Measurements from ENCODE around the gene NOS2. TPM values are rescaled to one million over a fixed set of nuclear protein-coding genes. Genes with fewer than 3 reads are reported as not detected.

Gene NOS2
- total RNA-seq, 1 experiment from 2014 or later, result 0.35 TPM

DNA sequence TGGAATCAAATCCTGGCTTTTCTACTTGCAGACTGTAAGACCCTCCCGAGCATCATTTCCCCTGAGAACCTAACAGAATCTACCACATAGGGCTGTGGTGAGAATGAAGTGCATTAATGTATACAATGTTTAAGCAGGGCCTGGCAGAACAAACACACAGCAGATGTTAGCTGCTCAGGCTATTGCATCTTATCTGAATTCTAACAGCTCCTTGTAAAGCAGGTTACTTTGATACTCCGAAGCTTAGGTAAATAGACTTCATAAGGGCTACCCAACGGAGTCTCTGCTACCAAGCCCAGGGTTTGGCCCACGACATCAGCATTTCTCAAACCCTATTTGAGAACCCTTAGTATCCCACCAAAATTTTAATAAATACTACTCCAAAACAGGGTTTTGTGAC lies 24.4 kb upstream of the NOS2 start:
- Histone ChIP-seq H2BK5ac (ENCODE audit: insufficient read length, low read length) (no peak overlapping the region), H4K20me1 (ENCODE audit: control insufficient read depth, insufficient read depth, insufficient read length) (no peaks in the 10 kb centered on the region), H2BK120ac (ENCODE audit: low read depth, low read length, poor library complexity, severe bottlenecking) (no peak overlapping the region), H4K8ac (replicated peaks; ENCODE audit: insufficient read length, low read depth, low read length) (no peak overlapping the region), H2BK20ac (ENCODE audit: low read depth, low read length, poor library complexity, severe bottlenecking) (no peak overlapping the region), H4K5ac (ENCODE audit: insufficient read length, low read depth, low read length) (no peak overlapping the region), H3K56ac (ENCODE audit: insufficient read length, low read depth, low read length) (no peak overlapping the region), H3K4me2 (ENCODE audit: insufficient read depth, insufficient read length, low read length) (no peak overlapping the region), H2AFZ (ENCODE audit: low read length) (no peak overlapping the region), H3K9ac (ENCODE audit: extremely low read depth, insufficient read length, low read length) (no peak overlapping the region), H2AK5ac (ENCODE audit: insufficient read length, low read length) (no peak overlapping the region), H3K23ac (ENCODE audit: insufficient read length, low read depth, low read length) (no peak overlapping the region), H3K18ac (ENCODE audit: insufficient read length, low read depth, low read length) (no peak overlapping the region), H3T11ph (ENCODE audit: low read length) (no peak overlapping the region), H4K91ac (ENCODE audit: insufficient read length, low read depth, low read length) (no peak overlapping the region), H3K79me2 (ENCODE audit: insufficient read depth, low read length) (no peaks in the 10 kb centered on the region), H2BK15ac (ENCODE audit: low read depth, low read length) (no peak overlapping the region), H3K27me3 (ENCODE audit: insufficient read depth, low read length) (no peaks in the 10 kb centered on the region), H3K4ac (ENCODE audit: low read depth, low read length) (no peak overlapping the region), H3K23me2 (ENCODE audit: insufficient read length, low read depth, low read length, poor library complexity, severe bottlenecking) (no peaks in the 10 kb centered on the region), H3K27ac (ENCODE audit: insufficient read length, low read depth, low read length) (no peak overlapping the region), H3K4me1 (ENCODE audit: insufficient read depth, low read length) (no peaks in the 10 kb centered on the region), H3K9me3 (ENCODE audit: control insufficient read depth, low read depth, low read length) (peaks cover 10% of the 10 kb centered on the region), H2BK12ac (ENCODE audit: insufficient read length, low read depth, low read length) (no peak overlapping the region), H3K79me1 (ENCODE audit: insufficient read depth, low read depth, low read length, poor library complexity, severe bottlenecking) (no peaks in the 10 kb centered on the region), H3K14ac (ENCODE audit: insufficient read depth, low read length) (no peak overlapping the region)
- H3K9me3 Mint-ChIP-seq, result peaks cover 17 to 30% of the 10 kb centered on the region in 2 experiments
- DNase-seq, result no peak
- WGBS (ENCODE audit: extremely low coverage, insufficient read length, low lambda C conversion rate), result no CpG with 5 or more reads among the region's 4 CpGs
- H3K4me3 Mint-ChIP-seq, result no peak overlapping the region
- H3K36me3 Mint-ChIP-seq (ENCODE audit: insufficient read depth in 1 of 3, low read depth in 3 of 3), result peaks cover 8 to 17% (median 15%) of the 10 kb centered on the region in 3 experiments; a peak in 6 of 7 replicates
- H3K27ac Mint-ChIP-seq, result no peak overlapping the region
- TF ChIP-seq, protein P1, sequence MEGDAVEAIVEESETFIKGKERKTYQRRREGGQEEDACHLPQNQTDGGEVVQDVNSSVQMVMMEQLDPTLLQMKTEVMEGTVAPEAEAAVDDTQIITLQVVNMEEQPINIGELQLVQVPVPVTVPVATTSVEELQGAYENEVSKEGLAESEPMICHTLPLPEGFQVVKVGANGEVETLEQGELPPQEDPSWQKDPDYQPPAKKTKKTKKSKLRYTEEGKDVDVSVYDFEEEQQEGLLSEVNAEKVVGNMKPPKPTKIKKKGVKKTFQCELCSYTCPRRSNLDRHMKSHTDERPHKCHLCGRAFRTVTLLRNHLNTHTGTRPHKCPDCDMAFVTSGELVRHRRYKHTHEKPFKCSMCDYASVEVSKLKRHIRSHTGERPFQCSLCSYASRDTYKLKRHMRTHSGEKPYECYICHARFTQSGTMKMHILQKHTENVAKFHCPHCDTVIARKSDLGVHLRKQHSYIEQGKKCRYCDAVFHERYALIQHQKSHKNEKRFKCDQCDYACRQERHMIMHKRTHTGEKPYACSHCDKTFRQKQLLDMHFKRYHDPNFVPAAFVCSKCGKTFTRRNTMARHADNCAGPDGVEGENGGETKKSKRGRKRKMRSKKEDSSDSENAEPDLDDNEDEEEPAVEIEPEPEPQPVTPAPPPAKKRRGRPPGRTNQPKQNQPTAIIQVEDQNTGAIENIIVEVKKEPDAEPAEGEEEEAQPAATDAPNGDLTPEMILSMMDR (conservative IDR thresholded peaks at IDR 0.05), result no peak
- H3K27me3 Mint-ChIP-seq (ENCODE audit: low read depth), result peaks cover 3% of the 10 kb centered on the region
- H3K4me1 Mint-ChIP-seq, result peaks cover 0 to under 1% of the 10 kb centered on the region in 2 experiments; a peak in 1 of 4 replicates

All from H9 (cell line).